ENCODE measurements around the gene FANK1. TPM values are rescaled to one million over a fixed set of nuclear protein-coding genes. Genes with fewer than 3 reads are reported as not detected.

The FANK1 gene
- polyA plus RNA-seq, 2 of the 4 experiments (the other 2 are of a cell fraction) = 4.1 to 5.3 TPM

DNA sequence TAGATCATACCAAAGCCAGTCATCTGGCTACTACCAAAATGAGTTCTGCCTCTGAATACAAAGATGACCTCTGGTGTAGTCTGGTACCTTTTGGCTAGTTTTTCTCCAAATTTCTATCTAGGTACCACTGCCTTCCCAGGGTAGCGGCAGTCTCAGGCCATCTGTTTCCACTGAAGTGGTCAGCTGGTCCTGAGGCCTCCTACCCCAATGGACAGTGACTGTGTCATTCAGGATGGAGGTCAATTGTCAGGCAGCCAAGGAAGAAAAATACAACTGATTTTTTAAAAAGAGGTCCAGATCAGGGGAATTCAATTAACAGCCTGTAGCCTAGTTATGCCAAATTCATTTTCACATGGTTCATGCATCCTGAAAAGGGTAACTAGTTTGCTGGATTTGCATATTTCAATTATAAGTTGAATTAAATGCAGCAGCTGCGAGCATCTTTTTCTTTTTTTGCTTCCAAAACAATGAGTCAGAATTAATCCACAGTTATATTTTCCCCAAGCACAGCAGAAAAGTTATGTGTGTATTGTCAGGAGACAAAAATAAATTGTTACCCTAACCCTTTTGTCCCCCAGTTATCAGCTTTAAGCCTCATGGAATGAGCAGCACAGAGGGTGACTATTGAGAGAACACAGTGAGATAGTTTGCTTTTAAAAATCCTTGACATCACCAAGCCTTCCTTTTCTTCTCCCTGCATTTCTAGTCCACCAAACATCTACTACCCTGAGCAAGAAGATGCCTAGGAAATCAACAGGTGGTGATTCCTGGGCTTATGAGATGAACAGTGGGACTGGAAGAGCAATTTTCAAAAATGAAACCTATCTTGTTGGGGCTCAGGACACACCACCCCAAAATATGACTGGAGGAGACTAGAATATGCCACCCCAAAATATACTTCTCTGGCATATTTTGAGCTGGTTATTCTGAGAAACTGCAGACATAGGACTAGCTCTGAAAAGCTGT lies 45.3 kb upstream of the FANK1 start:
- DNase-seq (ENCODE audit: low read depth in 1 of 2, low spot score in 1 of 2) (no peak), FAIRE-seq (no peak), ATAC-seq (no peak)
- TF ChIP-seq MAFK (IDR thresholded peaks at IDR 0.05; ENCODE audit: partially characterized antibody) (no peak), JUNB (IDR thresholded peaks at IDR 0.05) (no peak), RCOR1 (IDR thresholded peaks at IDR 0.05; ENCODE audit: low read depth, low read length) (no peak), EHMT2 (IDR thresholded peaks at IDR 0.05; ENCODE audit: low read depth) (no peak), HOXB5 (CRISPR knock-in tag; IDR thresholded peaks at IDR 0.05) (no peak), FOSB (CRISPR knock-in tag; IDR thresholded peaks at IDR 0.05) (no peak), TFCP2L1 (CRISPR knock-in tag; IDR thresholded peaks at IDR 0.05) (no peak), HDAC2 (IDR thresholded peaks at IDR 0.05) (no peak), KDM5A (IDR thresholded peaks at IDR 0.05) (no peak), NPAS2 (CRISPR knock-in tag; IDR thresholded peaks at IDR 0.05; ENCODE audit: borderline replicate concordance) (no peak), SREBF2 (IDR thresholded peaks at IDR 0.05) (no peak), RNF2 (IDR thresholded peaks at IDR 0.05; ENCODE audit: borderline replicate concordance, low read depth) (no peak), ESRRA (IDR thresholded peaks at IDR 0.05; ENCODE audit: borderline replicate concordance, low read length) (no peak), NR3C1 (IDR thresholded peaks at IDR 0.05) (no peak), RARB (CRISPR knock-in tag; IDR thresholded peaks at IDR 0.05) (no peak), EP300 (IDR thresholded peaks at IDR 0.05) (no peak), ZC3H11A (IDR thresholded peaks at IDR 0.05) (no peak), POLR2A (IDR thresholded peaks at IDR 0.05; ENCODE audit: low read length) (no peak)
- TF ChIP-seq, protein P1, sequence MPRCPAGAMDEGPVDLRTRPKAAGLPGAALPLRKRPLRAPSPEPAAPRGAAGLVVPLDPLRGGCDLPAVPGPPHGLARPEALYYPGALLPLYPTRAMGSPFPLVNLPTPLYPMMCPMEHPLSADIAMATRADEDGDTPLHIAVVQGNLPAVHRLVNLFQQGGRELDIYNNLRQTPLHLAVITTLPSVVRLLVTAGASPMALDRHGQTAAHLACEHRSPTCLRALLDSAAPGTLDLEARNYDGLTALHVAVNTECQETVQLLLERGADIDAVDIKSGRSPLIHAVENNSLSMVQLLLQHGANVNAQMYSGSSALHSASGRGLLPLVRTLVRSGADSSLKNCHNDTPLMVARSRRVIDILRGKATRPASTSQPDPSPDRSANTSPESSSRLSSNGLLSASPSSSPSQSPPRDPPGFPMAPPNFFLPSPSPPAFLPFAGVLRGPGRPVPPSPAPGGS (IDR thresholded peaks at IDR 0.05) = no peak
- TF ChIP-seq, protein P2, sequence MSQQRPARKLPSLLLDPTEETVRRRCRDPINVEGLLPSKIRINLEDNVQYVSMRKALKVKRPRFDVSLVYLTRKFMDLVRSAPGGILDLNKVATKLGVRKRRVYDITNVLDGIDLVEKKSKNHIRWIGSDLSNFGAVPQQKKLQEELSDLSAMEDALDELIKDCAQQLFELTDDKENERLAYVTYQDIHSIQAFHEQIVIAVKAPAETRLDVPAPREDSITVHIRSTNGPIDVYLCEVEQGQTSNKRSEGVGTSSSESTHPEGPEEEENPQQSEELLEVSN (IDR thresholded peaks at IDR 0.05; ENCODE audit: borderline replicate concordance, low read depth) = no peak
- ChIA-PET CTCF (interaction anchor here (1.4 to 1.6 kb wide), 2 partner anchors 18 to 653 kb away, joined by 4 read pairs; no protein-coding TSS in a partner anchor), POLR2A (no interaction called here)
- no peaks in the 10 kb centered on the region for H3K9me3 ChIP-seq
- H3K4me3 ChIP-seq = no peak overlapping the region
- 96% methylated on average over 2 of the region's 2 CpGs for WGBS (ENCODE audit: missing lambda C conversion rate)
- no peak overlapping the region for H3K4me2 ChIP-seq
- H3K4me1 ChIP-seq = no peaks in the 10 kb centered on the region
- H3K27ac ChIP-seq = no peak overlapping the region

DNA sequence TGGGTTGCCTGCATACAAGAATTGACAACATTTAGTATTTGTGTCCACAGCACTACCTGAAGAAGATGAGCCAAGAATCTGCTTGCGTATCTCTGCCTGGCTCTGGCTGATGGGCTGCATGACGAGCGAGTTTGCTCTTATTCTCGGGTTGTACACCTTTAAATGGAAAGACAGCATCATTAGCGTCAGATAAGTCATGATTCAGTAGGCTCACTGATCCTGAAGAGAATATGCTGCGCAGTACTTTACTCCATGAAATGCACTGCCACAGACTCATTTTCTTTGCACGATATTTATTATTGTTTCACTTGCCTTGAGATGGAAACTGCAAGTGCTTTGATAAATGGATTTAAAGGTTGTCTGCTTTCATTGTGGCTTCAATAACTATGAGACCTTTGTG lies 43.9 kb upstream of the FANK1 start:
- Histone ChIP-seq H3K4me3 (no peak overlapping the region), H3K9me3 (no peaks in the 10 kb centered on the region), H3K4me2 (no peak overlapping the region), H3K4me1 (no peaks in the 10 kb centered on the region), H3K27ac (no peak overlapping the region)
- DNase-seq (ENCODE audit: low read depth in 1 of 2, low spot score in 1 of 2) (no peak), FAIRE-seq (no peak), ATAC-seq (no peak)
- WGBS (ENCODE audit: missing lambda C conversion rate) = 93% methylated on average over 7 of the region's 7 CpGs
- CTCF ChIA-PET = interaction anchor here (1.6 kb wide), 1 partner anchor 16 kb away, joined by 4 read pairs; no protein-coding TSS in a partner anchor
- TF ChIP-seq MAZ (IDR thresholded peaks at IDR 0.05; ENCODE audit: borderline replicate concordance, low read depth, low read length) = no peak
- no peak for TF ChIP-seq MAFK (IDR thresholded peaks at IDR 0.05; ENCODE audit: partially characterized antibody)
- TF ChIP-seq PHF8 (IDR thresholded peaks at IDR 0.05; ENCODE audit: borderline replicate concordance, low read depth) = no peak
- TF ChIP-seq HEYL (CRISPR knock-in tag; IDR thresholded peaks at IDR 0.05) = no peak
- TF ChIP-seq, protein P3, sequence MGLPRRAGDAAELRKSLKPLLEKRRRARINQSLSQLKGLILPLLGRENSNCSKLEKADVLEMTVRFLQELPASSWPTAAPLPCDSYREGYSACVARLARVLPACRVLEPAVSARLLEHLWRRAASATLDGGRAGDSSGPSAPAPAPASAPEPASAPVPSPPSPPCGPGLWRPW (IDR thresholded peaks at IDR 0.05) = no peak
- no peak for TF ChIP-seq RNF2 (IDR thresholded peaks at IDR 0.05; ENCODE audit: borderline replicate concordance, low read depth)
- TF ChIP-seq NPAS2 (CRISPR knock-in tag; IDR thresholded peaks at IDR 0.05; ENCODE audit: borderline replicate concordance) = no peak
- TF ChIP-seq HOXA7 (CRISPR knock-in tag; IDR thresholded peaks at IDR 0.05) = no peak
- TF ChIP-seq HOXB13 (CRISPR knock-in tag; IDR thresholded peaks at IDR 0.05; ENCODE audit: low read depth) = no peak
- POLR2A ChIA-PET = no interaction called here
